Measurements from ENCODE around the gene TIMM44.
"Not testable (repeated sequence)": the region's sequence is repeated elsewhere in the genome, so short reads cannot be mapped to it uniquely, and the experiment has no call there.

TIMM44 gene

DNA sequence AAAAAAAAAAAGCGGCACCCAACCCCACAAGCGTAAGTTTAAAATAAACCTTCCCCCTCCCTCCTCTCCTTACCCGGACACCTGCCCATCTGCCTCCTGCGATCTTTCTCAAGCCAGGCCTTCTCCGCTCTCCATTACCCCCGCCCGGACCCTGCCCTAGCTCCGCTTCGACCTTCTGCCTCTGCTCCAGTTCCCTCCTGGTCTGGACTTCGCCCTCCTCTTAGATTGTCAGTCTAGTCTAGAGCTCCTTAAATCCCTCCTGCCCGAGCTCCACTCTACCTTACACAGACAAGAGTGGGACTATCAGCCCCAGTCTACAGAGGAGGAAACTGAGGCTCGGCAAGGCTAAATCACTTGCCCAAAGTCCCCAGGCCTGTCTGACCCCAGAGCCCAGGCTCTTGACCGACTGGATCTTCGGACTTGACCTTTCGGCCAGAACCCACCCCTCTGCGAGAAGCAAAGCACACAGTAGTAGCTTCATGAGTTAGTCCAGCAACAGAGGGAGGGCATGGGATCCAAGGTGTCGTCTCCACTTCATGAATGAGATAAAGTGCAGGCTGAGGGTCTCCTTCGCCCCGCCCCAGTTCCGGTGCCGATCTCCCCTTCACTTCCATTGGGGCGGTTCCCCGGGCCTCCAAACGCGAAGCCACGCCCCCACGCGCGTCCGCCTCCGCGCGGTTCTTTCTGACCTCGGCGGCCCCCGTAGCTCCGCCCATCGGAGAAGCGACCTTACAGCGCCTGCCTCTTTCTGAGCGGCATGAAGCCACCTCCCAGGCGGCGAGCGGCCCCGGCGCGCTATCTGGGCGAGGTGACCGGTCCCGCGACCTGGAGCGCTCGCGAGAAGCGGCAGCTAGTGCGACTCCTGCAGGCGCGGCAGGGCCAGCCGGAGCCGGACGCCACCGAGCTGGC is 23.6 kb downstream of the TIMM44 start, which contains the start of gene SNAPC2:
Gene SNAPC2, plus strand, starts transcription at position 729 of the 909 bp plus-strand sequence. Its CDS starts 29 bp downstream, at position 758.
- peak within 1 kb of the TSS; percentile 78 for H3K4me3 ChIP-seq (ENCODE audit: low read depth, low read length)
- ChIA-PET CTCF (interaction anchor here (0.6 to 5.9 kb wide), 12 partner anchors 9 to 82 kb away, joined by 3 to 29 read pairs (median 8); partner anchors contain the start of genes MAP2K7 and TIMM44), POLR2A (interaction anchor here (0.5 to 2.3 kb wide), 7 partner anchors 8 to 51 kb away, joined by 3 to 13 read pairs (median 6); partner anchors contain the start of genes MAP2K7 and TIMM44)
- TF ChIP-seq, protein P1, sequence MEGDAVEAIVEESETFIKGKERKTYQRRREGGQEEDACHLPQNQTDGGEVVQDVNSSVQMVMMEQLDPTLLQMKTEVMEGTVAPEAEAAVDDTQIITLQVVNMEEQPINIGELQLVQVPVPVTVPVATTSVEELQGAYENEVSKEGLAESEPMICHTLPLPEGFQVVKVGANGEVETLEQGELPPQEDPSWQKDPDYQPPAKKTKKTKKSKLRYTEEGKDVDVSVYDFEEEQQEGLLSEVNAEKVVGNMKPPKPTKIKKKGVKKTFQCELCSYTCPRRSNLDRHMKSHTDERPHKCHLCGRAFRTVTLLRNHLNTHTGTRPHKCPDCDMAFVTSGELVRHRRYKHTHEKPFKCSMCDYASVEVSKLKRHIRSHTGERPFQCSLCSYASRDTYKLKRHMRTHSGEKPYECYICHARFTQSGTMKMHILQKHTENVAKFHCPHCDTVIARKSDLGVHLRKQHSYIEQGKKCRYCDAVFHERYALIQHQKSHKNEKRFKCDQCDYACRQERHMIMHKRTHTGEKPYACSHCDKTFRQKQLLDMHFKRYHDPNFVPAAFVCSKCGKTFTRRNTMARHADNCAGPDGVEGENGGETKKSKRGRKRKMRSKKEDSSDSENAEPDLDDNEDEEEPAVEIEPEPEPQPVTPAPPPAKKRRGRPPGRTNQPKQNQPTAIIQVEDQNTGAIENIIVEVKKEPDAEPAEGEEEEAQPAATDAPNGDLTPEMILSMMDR (IDR thresholded peaks at IDR 0.05; ENCODE audit: insufficient read depth, low read length, missing control alignments), result no peak
- peak; percentile 61 for DNase-seq (ENCODE audit: low read depth, low spot score)

DNA sequence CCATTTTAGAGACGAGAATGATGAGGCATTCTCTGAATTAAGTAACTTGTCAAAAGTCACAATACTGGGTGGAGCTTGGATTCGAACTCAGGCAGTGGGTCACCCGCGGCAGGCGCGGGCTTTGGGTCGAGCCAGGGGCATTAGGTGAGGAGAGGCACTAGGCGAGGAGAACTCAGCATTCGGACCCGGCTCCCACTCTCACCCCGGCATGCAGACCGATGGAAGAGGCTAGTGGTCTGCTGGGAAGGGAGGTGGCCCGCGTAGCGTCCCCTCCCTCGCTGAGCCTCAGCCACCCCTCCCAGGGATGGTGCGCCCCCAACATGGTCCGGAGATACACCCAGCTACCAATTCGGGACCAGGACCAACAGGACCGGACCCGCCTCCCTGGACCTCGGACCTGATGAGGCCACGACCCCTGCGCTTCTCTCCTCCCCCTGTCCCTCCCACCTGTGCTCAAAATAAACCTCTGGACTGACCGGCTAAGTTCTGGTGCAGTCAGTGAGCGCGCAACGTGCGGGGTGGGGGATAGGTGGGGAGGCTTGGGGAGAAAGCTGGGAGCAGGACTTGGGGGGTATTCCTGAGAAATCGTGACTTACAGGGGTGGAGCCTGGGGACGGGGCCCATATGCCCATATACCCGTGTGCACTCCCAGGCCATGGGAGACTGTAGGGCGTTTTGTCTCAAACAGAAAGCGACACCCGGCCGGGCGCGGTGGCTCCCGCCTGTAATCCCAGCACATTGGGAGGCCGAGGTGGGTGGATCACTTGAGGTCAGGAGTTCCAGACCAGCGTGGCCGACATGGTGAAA is 24.6 kb downstream of the TIMM44 start:
- TF ChIP-seq, protein P1 (IDR thresholded peaks at IDR 0.05; ENCODE audit: insufficient read depth, low read length, missing control alignments), result no peak
- DNase-seq (ENCODE audit: low read depth, low spot score), result no peak
- ChIA-PET CTCF (interaction anchor here (0.8 to 5.9 kb wide), 13 partner anchors 9 to 335 kb away, joined by 3 to 29 read pairs (median 7); partner anchors contain the start of genes MAP2K7 and TIMM44), POLR2A (interaction anchor here (1.2 to 1.3 kb wide), 2 partner anchors 10 to 15 kb away, joined by 3 to 6 read pairs; partner anchors contain the start of gene MAP2K7)
- no peak overlapping the region; the same call in 1 of the 2 replicates for H3K4me3 ChIP-seq (ENCODE audit: low read depth, low read length)

DNA sequence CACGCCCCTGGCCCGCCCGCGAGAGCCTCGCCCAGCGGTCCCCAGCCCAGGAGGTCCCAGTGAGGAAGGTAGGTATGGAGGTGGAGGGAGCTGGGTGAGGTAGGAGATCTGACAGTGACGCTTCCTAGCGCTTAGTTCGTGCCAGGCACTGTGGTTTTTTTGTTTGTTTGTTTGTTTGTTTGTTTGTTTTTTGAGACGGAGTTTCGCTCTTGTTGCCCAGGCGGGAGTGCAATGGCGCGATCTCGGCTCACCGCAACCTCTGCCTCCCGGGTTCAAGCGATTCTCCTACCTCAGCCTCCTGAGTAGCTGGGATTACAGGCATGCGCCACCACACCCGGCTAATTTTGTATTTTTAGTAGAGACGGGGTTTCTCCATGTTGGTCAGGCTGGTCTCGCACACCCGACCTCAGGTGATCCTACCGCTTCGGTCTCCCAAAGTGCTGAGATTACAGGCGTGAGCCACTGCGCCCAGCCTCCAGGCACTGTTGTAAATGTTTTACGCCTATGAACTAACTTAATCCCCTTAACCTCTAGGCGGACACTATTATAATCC is 25.3 kb downstream of the TIMM44 start:
- DNase-seq (ENCODE audit: low read depth, low spot score), result not testable (repeated sequence)
- ChIA-PET POLR2A (interaction anchor here (0.7 to 1.3 kb wide), 2 partner anchors 13 to 14 kb away, joined by 3 to 6 read pairs; partner anchors contain the start of gene MAP2K7), CTCF (interaction anchor here (0.8 to 5.9 kb wide), 11 partner anchors 9 to 336 kb away, joined by 3 to 29 read pairs (median 7); partner anchors contain the start of genes MAP2K7 and TIMM44)
- H3K4me3 ChIP-seq (ENCODE audit: low read depth, low read length), result peak overlapping the region; percentile 41

DNA sequence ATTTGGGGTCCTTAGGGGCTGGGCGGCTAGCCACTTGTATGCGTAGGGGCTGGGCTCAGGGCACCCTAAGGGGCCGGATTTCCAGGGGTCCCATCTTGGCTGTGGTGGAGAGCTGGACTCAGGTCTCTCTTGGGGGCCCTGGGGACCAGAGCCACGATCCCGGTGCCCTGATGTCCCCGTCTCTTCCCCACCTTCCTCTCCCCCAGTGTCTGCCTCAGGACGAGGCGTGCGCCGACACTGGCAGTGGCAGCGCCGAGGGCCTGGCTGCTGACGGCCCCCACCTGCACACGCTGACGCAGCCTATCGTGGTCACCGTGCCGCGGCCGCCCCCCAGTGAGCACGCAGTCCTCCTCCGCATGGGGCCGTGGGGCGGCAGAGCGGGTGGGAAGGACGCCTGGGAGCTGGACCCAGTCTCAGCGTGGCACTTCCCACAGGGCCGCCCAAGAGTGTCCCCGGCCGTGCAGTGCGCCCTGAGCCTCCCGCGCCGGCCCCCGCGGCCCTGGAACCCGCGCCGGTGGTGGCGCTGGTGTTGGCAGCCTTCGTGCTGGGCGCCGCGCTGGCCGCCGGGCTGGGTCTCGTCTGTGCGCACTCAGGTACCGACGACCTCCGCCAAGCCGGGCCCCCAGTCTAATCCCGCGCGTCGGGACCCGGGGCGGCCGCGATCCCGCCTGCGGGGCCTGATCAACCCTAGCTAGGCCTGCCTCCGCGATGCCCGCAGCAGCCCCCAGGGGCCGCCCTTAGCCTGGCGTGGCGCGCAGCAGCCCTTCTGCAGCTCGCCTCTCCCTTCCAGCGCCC is 26.0 kb downstream of the TIMM44 start:
- H3K4me3 ChIP-seq (ENCODE audit: low read depth, low read length), result peak overlapping the region; percentile 41
- ChIA-PET POLR2A (interaction anchor here (0.7 to 1.3 kb wide), 3 partner anchors 12 to 14 kb away, joined by 3 to 6 read pairs (median 3); partner anchors contain the start of gene MAP2K7), CTCF (interaction anchor here (1.0 to 5.9 kb wide), 12 partner anchors 8 to 336 kb away, joined by 3 to 29 read pairs (median 4); partner anchors contain the start of genes MAP2K7 and TIMM44)
- TF ChIP-seq, protein P1 (IDR thresholded peaks at IDR 0.05; ENCODE audit: insufficient read depth, low read length, missing control alignments), result peak; percentile 86
- DNase-seq (ENCODE audit: low read depth, low spot score), result no peak

DNA sequence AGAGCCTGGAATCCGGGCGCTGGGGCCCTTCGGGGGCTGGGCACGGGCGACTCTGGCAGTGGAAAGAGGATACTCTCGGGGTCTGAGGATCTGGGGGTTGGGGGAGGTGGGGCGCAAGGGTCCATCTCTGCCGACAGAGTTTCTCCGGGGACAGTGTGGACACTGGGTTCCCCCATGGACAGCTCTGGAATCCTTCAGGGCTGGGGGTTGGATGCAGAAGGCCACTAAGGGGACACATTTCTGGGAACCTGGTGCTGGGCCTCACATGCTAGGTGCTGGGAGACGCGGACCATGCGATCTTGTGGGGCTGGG is 26.6 kb downstream of the TIMM44 start:
- H3K4me3 ChIP-seq (ENCODE audit: low read depth, low read length), result peak overlapping the region; percentile 41
- ChIA-PET POLR2A (interaction anchor here (0.7 kb wide), 1 partner anchor 14 kb away, joined by 3 read pairs; the partner anchor contains the start of gene MAP2K7), CTCF (interaction anchor here (1.0 to 5.9 kb wide), 9 partner anchors 9 to 86 kb away, joined by 3 to 29 read pairs (median 7); partner anchors contain the start of genes MAP2K7 and TIMM44)
- TF ChIP-seq, protein P1 (IDR thresholded peaks at IDR 0.05; ENCODE audit: insufficient read depth, low read length, missing control alignments), result no peak
- DNase-seq (ENCODE audit: low read depth, low spot score), result no peak

Measured in AG04449 (cell line).